Muscle of leg (tissue), 11 donors: ENCODE data around the gene NUP188. TPM values are rescaled to one million over a fixed set of nuclear protein-coding genes. Genes with fewer than 3 reads are reported as not detected.
A peak's percentile ranks its signal among the peaks of the same experiment; 100 is the strongest.
"Not testable (repeated sequence)": the region's sequence is repeated elsewhere in the genome, so short reads cannot be mapped to it uniquely, and the experiment has no call there.

Source experiments
- DNase-seq: peaks from one replicate; pipeline ENCODE4 v3.0.0; 2013
- H3K27ac ChIP-seq: one replicate; pipeline ENCODE4 v1.5.1; 2013; ENCODE audit warnings: mild to moderate bottlenecking, low read length, control low read depth
- H3K27me3 ChIP-seq: one replicate; pipeline ENCODE4 v1.6.1; 2013; ENCODE audit warnings: low read length; ENCODE audit not compliant: control insufficient read depth, insufficient read depth
- H3K36me3 ChIP-seq: one replicate; pipeline ENCODE4 v1.6.1; 2013; ENCODE audit warnings: low read length; ENCODE audit not compliant: control insufficient read depth, insufficient read depth
- H3K4me1 ChIP-seq: one replicate; pipeline ENCODE4 v1.6.1; 2013; ENCODE audit warnings: low read length; ENCODE audit not compliant: control insufficient read depth, insufficient read depth
- H3K4me3 ChIP-seq: one replicate; pipeline ENCODE4 v1.5.1; 2013; ENCODE audit warnings: low read length, control low read depth
- H3K9me3 ChIP-seq: replicated peaks from 2 replicates; pipeline ENCODE4 v1.6.1; 2013; ENCODE audit warnings: low read depth, low read length; ENCODE audit not compliant: control insufficient read depth
- WGBS: methylation state at CpG from one replicate; pipeline ENCODE4 v1.1.5; 2013; ENCODE audit warnings: missing lambda C conversion rate; ENCODE audit not compliant: insufficient coverage; 5-methylcytosine and 5-hydroxymethylcytosine counted together
- polyA plus RNA-seq, 8 donors: library from polyadenylated mRNA; unstranded; fragments of 120-200 nt; gene quantifications; one replicate each; pipeline versions ENCODE4 v1.2.1 to v1.2.3, GENCODE V29; 2013; ENCODE audit warnings: inconsistent platforms in 1 of 8, low replicate concordance in 1 of 8; ENCODE audit not compliant: insufficient read length in 8 of 8, insufficient read depth in 1 of 8
- total RNA-seq: library from RNA; stranded (reverse); fragments of 120-200 nt; gene quantifications from one replicate; pipeline ENCODE4 v1.2.4, GENCODE V29; 2013

Gene NUP188
- total and polyA plus RNA-seq, 9 donors: 21.7 to 41.5 (median 34.3) TPM

DNA sequence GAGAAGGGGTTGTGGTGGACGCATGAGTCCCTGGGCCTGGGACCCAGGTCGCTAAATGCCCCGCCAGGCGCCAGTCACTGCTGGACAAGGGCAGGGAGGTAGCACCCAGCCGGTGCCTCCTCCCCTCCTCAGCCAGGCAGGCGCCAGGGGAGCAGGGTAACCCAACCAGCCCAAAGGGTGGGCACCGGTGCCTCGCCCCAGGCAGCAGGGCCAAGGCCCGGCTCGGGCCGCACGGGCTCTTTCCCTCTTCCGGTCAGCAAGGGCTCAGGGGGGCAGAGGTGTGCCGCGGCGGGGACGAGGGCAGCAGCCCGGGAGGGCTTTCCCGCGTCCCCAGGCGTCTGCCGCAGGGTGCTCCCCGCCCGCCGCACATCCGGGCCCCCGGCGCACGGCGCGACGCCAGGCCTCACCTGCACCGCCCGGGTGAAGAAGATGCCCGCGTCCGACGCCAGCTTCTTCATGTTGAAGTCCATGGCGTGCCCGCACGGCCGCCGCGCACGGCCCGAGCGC is 80.2 kb downstream of the NUP188 start:
- H3K36me3 ChIP-seq: no peaks in the 10 kb centered on the region
- DNase-seq: no peak
- WGBS: 3% methylated on average over 38 of the region's 47 CpGs
- H3K9me3 ChIP-seq: no peaks in the 10 kb centered on the region
- H3K27ac ChIP-seq: peak overlapping the region; percentile 84
- H3K4me1 ChIP-seq: peaks cover 37% of the 10 kb centered on the region
- H3K4me3 ChIP-seq: peak overlapping the region; percentile 64
- H3K27me3 ChIP-seq: no peaks in the 10 kb centered on the region

DNA sequence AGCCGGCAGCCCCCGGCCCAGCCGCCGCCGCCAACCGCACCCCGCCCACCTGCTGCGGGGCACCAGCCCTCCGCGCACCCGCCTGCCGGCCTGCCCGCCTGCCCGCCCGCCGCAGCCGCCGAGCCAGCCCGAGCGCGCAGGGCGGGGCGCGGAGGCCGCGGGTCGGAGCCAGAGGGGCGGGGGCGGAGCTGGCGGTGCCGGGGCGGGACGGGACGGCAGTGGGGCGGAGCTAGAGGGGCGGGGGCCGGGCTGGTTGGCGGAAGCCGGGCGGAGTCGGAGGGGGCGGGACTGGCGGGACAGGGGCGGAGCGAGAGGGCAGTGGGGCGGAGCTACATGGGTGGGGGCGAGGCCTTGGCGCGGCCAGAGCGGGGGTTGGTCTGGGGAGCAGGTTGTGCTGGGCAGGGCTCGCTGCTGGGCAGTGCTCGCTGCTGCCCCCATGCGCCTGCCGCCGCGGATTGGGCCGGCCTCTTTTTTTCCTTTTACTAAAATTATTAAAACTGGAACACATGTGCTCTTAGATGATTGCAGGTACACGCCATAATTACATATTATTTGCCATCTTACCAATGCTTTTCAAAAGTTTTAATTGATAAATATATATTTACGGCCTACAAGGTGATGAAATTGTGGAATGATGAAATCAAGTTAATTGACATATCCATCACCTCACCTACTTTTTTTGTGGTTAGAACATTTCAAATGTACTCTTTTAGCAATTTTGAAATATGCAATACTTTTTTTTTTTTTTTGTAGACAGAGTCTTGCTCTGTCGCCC is 80.9 kb downstream of the NUP188 start, which contains the start of gene SH3GLB2:
TSS of gene SH3GLB2 (minus strand) at position 140 of the 775 bp plus-strand sequence. CDS start 177 bp downstream, outside the sequence.
- peak; percentile 95 for DNase-seq
- peak within 1 kb of the TSS; percentile 64 for H3K4me3 ChIP-seq
- H3K4me1 ChIP-seq: peaks cover 31% of the 10 kb centered on the region
- no peaks in the 10 kb centered on the region for H3K36me3 ChIP-seq
- H3K9me3 ChIP-seq: no peaks in the 10 kb centered on the region
- H3K27ac ChIP-seq: peak within 1 kb of the TSS; percentile 84
- under 1% methylated on average over 25 of the region's 60 CpGs for WGBS
- H3K27me3 ChIP-seq: no peaks in the 10 kb centered on the region

DNA sequence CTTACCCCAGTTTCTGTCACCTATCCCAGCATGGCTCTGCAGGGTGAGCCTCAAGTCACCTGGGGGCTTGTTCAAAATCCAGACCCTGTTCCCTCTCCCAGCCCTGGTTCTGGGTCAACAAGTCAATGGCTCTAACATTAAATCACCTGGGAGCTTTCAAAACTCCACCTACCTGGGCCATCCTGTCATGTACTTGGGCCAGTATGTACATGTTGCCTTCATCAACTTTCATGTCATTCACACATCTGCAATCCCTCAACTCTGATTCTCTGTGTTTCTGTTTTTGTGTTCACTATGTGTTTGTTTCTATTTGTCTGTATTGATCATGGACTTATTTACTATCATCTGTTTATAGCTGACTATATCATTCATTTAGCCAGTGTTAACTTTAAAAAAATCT is 82.7 kb downstream of the NUP188 start:
- Histone ChIP-seq H3K27ac (no peak overlapping the region), H3K9me3 (no peaks in the 10 kb centered on the region), H3K4me3 (no peak overlapping the region), H3K36me3 (no peaks in the 10 kb centered on the region), H3K4me1 (peaks cover 23% of the 10 kb centered on the region), H3K27me3 (no peaks in the 10 kb centered on the region)
- no peak for DNase-seq

DNA sequence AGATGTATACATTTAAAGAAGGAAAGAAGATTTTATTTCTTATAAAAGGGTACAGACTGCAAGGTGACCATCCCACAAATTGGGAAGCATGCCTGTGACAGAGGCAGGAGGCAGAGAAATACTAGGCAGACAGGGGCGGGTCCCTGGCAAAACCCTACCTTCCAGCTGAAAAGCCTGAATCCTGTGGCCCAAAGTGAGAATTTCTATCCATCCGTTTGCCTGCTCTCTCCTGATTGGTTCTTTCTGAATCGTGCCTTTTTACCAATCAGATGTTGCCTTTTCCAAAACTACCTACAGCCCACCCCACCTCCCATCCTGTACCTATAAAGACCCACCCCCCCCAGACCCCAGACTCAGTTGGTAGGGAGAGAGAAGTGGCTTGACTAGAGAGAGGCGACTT is 84.0 kb downstream of the NUP188 start:
- Histone ChIP-seq H3K4me3 (no peak overlapping the region), H3K27ac (no peak overlapping the region), H3K9me3 (no peaks in the 10 kb centered on the region), H3K27me3 (no peaks in the 10 kb centered on the region), H3K4me1 (peaks cover 20% of the 10 kb centered on the region), H3K36me3 (no peaks in the 10 kb centered on the region)
- DNase-seq: no peak
- 56% methylated on average over 2 of the region's 4 CpGs for WGBS

DNA sequence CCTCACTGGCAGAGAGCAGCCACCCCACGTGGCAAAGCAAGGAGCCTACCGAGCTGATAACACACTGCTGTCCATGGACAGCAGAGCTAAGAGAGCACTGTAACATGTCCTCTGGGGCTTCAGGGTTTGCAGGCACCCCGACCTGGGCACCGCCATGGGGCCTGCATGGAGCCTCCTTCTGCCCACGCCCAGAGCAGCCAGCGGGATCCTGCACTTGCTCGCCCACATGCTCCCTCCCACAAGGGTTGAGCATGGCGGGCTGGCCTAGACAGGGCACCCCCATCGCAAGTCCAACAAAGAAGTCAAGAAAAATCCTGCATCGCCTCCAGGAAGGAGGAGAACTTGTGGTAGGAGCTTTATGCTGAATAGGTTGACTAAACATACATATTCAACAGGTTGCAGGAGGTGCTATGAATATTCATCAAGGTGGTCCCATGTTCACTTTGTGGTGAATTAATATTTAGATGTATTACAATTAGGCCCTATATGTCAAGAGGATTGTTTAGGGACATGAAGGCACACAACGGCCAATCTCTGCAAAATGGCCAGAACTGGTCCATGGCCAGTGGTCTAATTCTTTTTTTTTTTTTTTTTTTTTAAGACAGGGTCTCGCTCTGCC is 85.2 kb downstream of the NUP188 start:
- H3K4me1 ChIP-seq: peaks cover 17% of the 10 kb centered on the region
- 93% methylated on average over 4 of the region's 12 CpGs for WGBS
- DNase-seq: no peak
- H3K36me3 ChIP-seq: no peaks in the 10 kb centered on the region
- no peaks in the 10 kb centered on the region for H3K9me3 ChIP-seq
- H3K4me3 ChIP-seq: no peak overlapping the region
- H3K27ac ChIP-seq: no peak overlapping the region
- H3K27me3 ChIP-seq: no peaks in the 10 kb centered on the region

DNA sequence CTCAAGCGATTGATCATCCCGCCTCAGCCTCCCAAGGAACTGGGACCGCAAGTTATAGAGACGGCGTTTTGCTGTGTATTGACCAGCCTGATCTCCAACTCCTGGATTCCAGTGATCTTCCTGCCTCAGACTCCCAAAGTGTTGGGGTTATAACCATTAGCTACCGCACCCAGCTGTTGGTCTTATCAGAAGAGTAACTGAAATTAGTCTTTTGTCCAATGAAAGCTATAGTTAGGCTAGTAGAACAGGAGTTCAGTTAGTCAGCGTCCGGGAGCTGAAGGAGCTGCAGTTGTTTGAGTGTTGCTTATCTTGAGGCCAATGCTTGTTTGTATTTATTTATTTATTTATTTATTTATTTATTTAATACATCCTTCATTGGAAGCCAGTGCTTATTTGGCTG is 85.7 kb downstream of the NUP188 start:
- H3K27me3 ChIP-seq: no peaks in the 10 kb centered on the region
- H3K4me1 ChIP-seq: peaks cover 22% of the 10 kb centered on the region
- H3K27ac ChIP-seq: no peak overlapping the region
- H3K9me3 ChIP-seq: no peaks in the 10 kb centered on the region
- no peaks in the 10 kb centered on the region for H3K36me3 ChIP-seq
- 82% methylated on average over 5 of the region's 8 CpGs for WGBS
- DNase-seq: no peak
- no peak overlapping the region for H3K4me3 ChIP-seq

DNA sequence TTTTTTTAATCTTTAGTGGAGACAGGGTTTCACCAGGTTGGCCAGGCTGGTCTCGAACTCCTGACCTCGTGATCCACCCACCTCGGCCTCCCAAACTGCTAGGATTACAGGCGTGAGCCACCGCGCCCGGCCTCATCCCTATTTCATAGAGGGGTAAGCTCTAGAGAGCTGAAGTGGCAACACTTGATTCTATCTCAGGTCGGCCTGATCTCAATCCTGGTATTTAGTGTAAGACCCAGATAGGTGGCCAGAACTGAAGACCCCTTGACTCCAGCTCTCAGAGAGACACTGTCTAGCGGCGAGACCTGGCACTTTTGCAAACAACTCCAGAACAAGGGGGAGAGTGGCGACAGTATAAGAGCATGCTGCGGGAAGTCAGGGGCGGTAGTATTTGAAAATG is 88.3 kb downstream of the NUP188 start:
- not testable (repeated sequence) for DNase-seq, H3K27me3 ChIP-seq, H3K36me3 ChIP-seq, H3K9me3 ChIP-seq
- Histone ChIP-seq H3K4me1 (peaks cover 23% of the 10 kb centered on the region), H3K4me3 (peak overlapping the region; percentile 38), H3K27ac (peak overlapping the region; percentile 92)
- 46% methylated on average over 8 of the region's 13 CpGs for WGBS

DNA sequence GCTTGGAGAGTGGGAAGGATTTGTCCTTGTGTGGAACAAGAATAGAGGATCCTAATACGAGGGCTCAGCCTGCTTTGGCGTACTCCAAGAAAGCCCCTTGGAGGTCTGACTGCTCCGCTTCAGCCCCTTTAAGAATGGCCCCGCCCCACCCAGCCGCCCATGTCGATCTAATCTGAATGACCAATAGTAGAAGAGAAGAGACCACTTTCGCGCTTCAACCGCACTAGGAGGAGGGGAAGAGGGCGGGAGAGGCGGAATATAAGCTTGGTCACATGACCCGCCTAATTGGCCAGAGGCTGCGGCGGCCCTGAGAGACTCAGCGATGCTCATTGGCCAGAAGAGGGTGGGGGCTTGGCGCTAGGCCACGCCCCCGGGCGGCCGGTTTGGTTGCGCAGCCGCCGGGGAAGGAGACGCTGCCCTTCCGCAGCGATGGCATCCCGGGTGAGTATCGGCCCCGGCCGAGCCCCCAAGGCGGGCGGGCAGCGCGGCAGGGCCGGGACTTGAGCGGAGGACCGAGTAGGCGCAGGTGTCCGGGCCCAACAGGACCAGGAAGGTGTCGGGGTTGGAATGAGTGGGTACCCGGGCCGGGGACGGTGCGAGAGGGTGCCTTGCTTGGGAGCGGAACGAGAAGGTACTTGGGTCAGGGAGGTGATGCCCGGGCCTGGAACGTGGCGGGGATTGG is 88.9 kb downstream of the NUP188 start, which contains the start of gene MIGA2:
TSS of gene MIGA2 (plus strand) at position 386 of the 682 bp plus-strand sequence. CDS start 3,969 bp downstream, outside the sequence.
- H3K36me3 ChIP-seq: peaks cover 6% of the 10 kb centered on the region
- DNase-seq: peak; percentile 100
- H3K27me3 ChIP-seq: no peaks in the 10 kb centered on the region
- WGBS: under 1% methylated on average over 44 of the region's 49 CpGs
- peak within 1 kb of the TSS; percentile 99 for H3K4me3 ChIP-seq
- no peaks in the 10 kb centered on the region for H3K9me3 ChIP-seq
- H3K4me1 ChIP-seq: peaks cover 23% of the 10 kb centered on the region
- peak within 1 kb of the TSS; percentile 92 for H3K27ac ChIP-seq

DNA sequence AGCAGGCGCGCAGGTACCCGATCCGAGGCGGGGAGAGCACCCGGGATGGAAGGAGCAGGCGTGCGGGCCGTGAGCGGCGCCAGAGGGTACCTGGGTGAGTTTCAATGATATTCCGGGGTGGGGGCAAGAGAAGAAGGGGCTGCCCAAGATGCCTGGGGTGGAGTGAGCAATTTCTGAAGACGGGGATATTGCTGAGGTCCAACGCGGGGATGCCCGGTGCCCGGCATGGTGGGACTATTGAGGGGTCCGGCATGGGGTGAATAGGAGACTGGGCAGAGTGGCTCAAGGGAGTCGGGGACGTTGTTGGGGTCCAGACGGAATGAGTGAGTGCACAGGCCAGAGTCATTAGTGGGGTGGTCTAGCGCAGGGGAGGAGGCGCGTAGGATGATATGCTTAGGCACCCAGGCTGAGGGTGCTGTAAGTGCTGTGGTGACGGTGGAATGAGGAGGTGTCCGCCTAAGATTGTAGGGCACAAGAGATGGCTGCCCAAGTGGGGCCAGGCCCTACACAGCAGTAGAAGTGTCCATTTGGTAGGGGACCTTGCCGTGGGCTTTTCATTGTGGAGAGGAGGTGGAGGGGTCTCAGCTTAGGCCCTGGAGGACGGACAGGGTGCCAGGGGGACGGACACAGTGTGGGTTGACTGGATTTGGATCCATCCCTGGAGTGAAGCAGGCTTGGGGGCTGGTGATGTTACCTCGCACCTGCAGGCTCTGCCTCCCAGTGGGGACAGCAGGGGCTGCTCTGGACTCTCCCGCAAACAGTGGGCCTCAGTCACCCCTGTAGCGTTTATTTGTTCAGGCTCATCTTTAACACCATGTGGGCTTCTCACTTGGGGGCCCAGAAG is 89.6 kb downstream of the NUP188 start:
- Histone ChIP-seq H3K27ac (peak overlapping the region; percentile 20), H3K4me1 (peaks cover 23% of the 10 kb centered on the region), H3K4me3 (peak overlapping the region; percentile 99), H3K36me3 (peaks cover 13% of the 10 kb centered on the region), H3K9me3 (no peaks in the 10 kb centered on the region), H3K27me3 (no peaks in the 10 kb centered on the region)
- DNase-seq: no peak
- 9% methylated on average over 32 of the region's 32 CpGs for WGBS
